Measurements from ENCODE around the gene HRH3. TPM values are rescaled to one million over a fixed set of nuclear protein-coding genes. Genes with fewer than 3 reads are reported as not detected.

Gene HRH3
- total RNA-seq, 1 experiment from 2014 or later: not detected

- BruUV-seq (replicated peaks): no TSS peak
- Mint-ChIP-seq H3K27ac (ENCODE audit: low read depth, unreplicated experiment) (no peak overlapping the region), H3K36me3 (ENCODE audit: insufficient read depth, unreplicated experiment) (peaks cover 55% of the 10 kb centered on the region), H3K4me3 (ENCODE audit: unreplicated experiment) (no peak overlapping the region), H3K9me3 (ENCODE audit: unreplicated experiment) (no peaks in the 10 kb centered on the region), H3K4me1 (ENCODE audit: insufficient read depth, unreplicated experiment) (no peaks in the 10 kb centered on the region), H3K27me3 (ENCODE audit: insufficient read depth, unreplicated experiment) (no peaks in the 10 kb centered on the region)
- intact Hi-C loops (cut with micrococcal nuclease): no loop called here
- POLR2A ChIA-PET: no interaction called here
- CTCF ChIA-PET: no interaction called here
- DNase-seq (ENCODE audit: unreplicated experiment): no peak
- no peak for TF ChIP-seq CTCF (IDR thresholded peaks at IDR 0.05; ENCODE audit: unreplicated experiment)
Observed at GRCh38 chr20:62202083-62202395, 18.0 kb downstream of the HRH3 start.

GRCh38 chr20:62201173-62202082 is 18.6 kb downstream of the HRH3 start:
- POLR2A ChIA-PET: interaction anchor here (0.8 kb wide), 1 partner anchor 13 kb away, joined by 5 read pairs; no protein-coding TSS in a partner anchor
- Mint-ChIP-seq H3K36me3 (ENCODE audit: insufficient read depth, unreplicated experiment) (peaks cover 59% of the 10 kb centered on the region), H3K27ac (ENCODE audit: low read depth, unreplicated experiment) (no peak overlapping the region), H3K4me3 (ENCODE audit: unreplicated experiment) (no peak overlapping the region), H3K9me3 (ENCODE audit: unreplicated experiment) (no peaks in the 10 kb centered on the region), H3K4me1 (ENCODE audit: insufficient read depth, unreplicated experiment) (no peaks in the 10 kb centered on the region), H3K27me3 (ENCODE audit: insufficient read depth, unreplicated experiment) (no peaks in the 10 kb centered on the region)
- TF ChIP-seq CTCF (IDR thresholded peaks at IDR 0.05; ENCODE audit: unreplicated experiment): no peak
- CTCF ChIA-PET: interaction anchor here (0.5 kb wide), 1 partner anchor 733 kb away, joined by 3 read pairs; no protein-coding TSS in a partner anchor
- DNase-seq (ENCODE audit: unreplicated experiment): no peak
- intact Hi-C loops (cut with micrococcal nuclease): no loop called here
- no TSS peak for BruUV-seq (replicated peaks)

- no peak overlapping the region for H3K27ac Mint-ChIP-seq (ENCODE audit: low read depth, unreplicated experiment)
- TF ChIP-seq CTCF (IDR thresholded peaks at IDR 0.05; ENCODE audit: unreplicated experiment): no peak
- H3K36me3 Mint-ChIP-seq (ENCODE audit: insufficient read depth, unreplicated experiment): peaks cover 67% of the 10 kb centered on the region
- no peaks in the 10 kb centered on the region for H3K27me3 Mint-ChIP-seq (ENCODE audit: insufficient read depth, unreplicated experiment)
- BruUV-seq (replicated peaks): no TSS peak
- H3K4me1 Mint-ChIP-seq (ENCODE audit: insufficient read depth, unreplicated experiment): no peaks in the 10 kb centered on the region
- H3K4me3 Mint-ChIP-seq (ENCODE audit: unreplicated experiment): no peak overlapping the region
- intact Hi-C loops (cut with micrococcal nuclease): no loop called here
- H3K9me3 Mint-ChIP-seq (ENCODE audit: unreplicated experiment): no peaks in the 10 kb centered on the region
- CTCF ChIA-PET: no interaction called here
- DNase-seq (ENCODE audit: unreplicated experiment): no peak
- POLR2A ChIA-PET: interaction anchor here (1.2 kb wide), 1 partner anchor 11 kb away, joined by 3 read pairs; no protein-coding TSS in a partner anchor
Observed at GRCh38 chr20:62200491-62201172, 19.4 kb downstream of the HRH3 start.

- BruUV-seq (replicated peaks): no TSS peak
- no peak overlapping the region for H3K27ac Mint-ChIP-seq (ENCODE audit: low read depth, unreplicated experiment)
- CTCF ChIA-PET: interaction anchor here (1.4 kb wide), 1 partner anchor 11 kb away, joined by 10 read pairs; no protein-coding TSS in a partner anchor
- H3K36me3 Mint-ChIP-seq (ENCODE audit: insufficient read depth, unreplicated experiment): peaks cover 77% of the 10 kb centered on the region
- intact Hi-C loops (cut with micrococcal nuclease): no loop called here
- no peaks in the 10 kb centered on the region for H3K9me3 Mint-ChIP-seq (ENCODE audit: unreplicated experiment)
- H3K4me1 Mint-ChIP-seq (ENCODE audit: insufficient read depth, unreplicated experiment): no peaks in the 10 kb centered on the region
- no peaks in the 10 kb centered on the region for H3K27me3 Mint-ChIP-seq (ENCODE audit: insufficient read depth, unreplicated experiment)
- DNase-seq (ENCODE audit: unreplicated experiment): no peak
- POLR2A ChIA-PET: interaction anchor here (1.0 to 1.2 kb wide), 2 partner anchors 16 to 37 kb away, joined by 3 read pairs; no protein-coding TSS in a partner anchor
- TF ChIP-seq CTCF (IDR thresholded peaks at IDR 0.05; ENCODE audit: unreplicated experiment): no peak
- H3K4me3 Mint-ChIP-seq (ENCODE audit: unreplicated experiment): no peak overlapping the region
Observed at GRCh38 chr20:62198931-62199330, 21.1 kb downstream of the HRH3 start.
